Nephron progenitor cell (in vitro differentiated cells): Measurements from ENCODE around the gene RSPH4A.
"Not testable (repeated sequence)": the region's sequence is repeated elsewhere in the genome, so short reads cannot be mapped to it uniquely, and the experiment has no call there.

Experiments
- DNase-seq: peaks from one replicate; pipeline ENCODE4 v3.0.0; 2021
- H3K27ac Mint-ChIP-seq: 2 replicates; pipeline ENCODE4 v1.8.0; 2021; ENCODE audit warnings: mild to moderate bottlenecking, moderate library complexity, mixed read lengths
- H3K27me3 Mint-ChIP-seq: 2 replicates; pipeline ENCODE4 v1.8.0; 2021; ENCODE audit warnings: mild to moderate bottlenecking, low read depth, mixed read lengths; ENCODE audit not compliant: poor library complexity
- H3K36me3 Mint-ChIP-seq: 2 replicates; pipeline ENCODE4 v1.8.0; 2021; ENCODE audit warnings: low read depth, mixed read lengths
- H3K4me1 Mint-ChIP-seq: 2 replicates; pipeline ENCODE4 v1.8.0; 2021; ENCODE audit warnings: mixed read lengths
- H3K4me3 Mint-ChIP-seq: 2 replicates; pipeline ENCODE4 v1.8.0; 2021; ENCODE audit warnings: mild to moderate bottlenecking, moderate library complexity, mixed read lengths
- H3K9me3 Mint-ChIP-seq: 2 replicates; pipeline ENCODE4 v1.8.0; 2021; ENCODE audit warnings: mild to moderate bottlenecking, moderate library complexity, mixed read lengths
- TF ChIP-seq, protein P1 (sequence below): fragments of 200-600 bp; sonication (generic); IDR thresholded peaks from 2 replicates; pipeline ENCODE4 v1.5.0; 2021; ENCODE audit warnings: antibody characterized with exemption

RSPH4A gene

DNA sequence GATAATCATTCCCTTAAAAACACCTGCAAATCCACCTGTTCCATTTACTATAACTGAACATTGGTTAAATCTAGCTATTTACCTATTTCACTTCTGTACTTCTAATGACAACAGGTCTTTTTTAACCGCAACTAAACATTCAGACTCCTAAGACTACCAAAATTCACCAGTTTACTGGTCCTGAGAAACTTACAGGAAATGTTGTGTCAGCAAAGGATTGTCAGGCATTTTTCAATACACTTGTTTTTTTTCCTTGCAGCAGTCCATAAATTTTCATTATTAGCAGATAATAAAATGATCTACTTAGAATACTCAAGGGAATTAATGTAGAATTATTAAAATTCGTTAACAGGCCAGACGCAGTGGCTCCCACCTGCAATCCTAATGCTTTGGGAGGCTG lies 47.0 kb downstream of the RSPH4A start:
- H3K4me3 Mint-ChIP-seq: no peak overlapping the region
- DNase-seq: no peak
- H3K27me3 Mint-ChIP-seq: no peaks in the 10 kb centered on the region
- H3K36me3 Mint-ChIP-seq: peaks cover 12% of the 10 kb centered on the region
- H3K4me1 Mint-ChIP-seq: peaks cover 35% of the 10 kb centered on the region
- no peaks in the 10 kb centered on the region for H3K9me3 Mint-ChIP-seq
- TF ChIP-seq, protein P1, sequence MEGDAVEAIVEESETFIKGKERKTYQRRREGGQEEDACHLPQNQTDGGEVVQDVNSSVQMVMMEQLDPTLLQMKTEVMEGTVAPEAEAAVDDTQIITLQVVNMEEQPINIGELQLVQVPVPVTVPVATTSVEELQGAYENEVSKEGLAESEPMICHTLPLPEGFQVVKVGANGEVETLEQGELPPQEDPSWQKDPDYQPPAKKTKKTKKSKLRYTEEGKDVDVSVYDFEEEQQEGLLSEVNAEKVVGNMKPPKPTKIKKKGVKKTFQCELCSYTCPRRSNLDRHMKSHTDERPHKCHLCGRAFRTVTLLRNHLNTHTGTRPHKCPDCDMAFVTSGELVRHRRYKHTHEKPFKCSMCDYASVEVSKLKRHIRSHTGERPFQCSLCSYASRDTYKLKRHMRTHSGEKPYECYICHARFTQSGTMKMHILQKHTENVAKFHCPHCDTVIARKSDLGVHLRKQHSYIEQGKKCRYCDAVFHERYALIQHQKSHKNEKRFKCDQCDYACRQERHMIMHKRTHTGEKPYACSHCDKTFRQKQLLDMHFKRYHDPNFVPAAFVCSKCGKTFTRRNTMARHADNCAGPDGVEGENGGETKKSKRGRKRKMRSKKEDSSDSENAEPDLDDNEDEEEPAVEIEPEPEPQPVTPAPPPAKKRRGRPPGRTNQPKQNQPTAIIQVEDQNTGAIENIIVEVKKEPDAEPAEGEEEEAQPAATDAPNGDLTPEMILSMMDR: no peak
- H3K27ac Mint-ChIP-seq: no peak overlapping the region

- not testable (repeated sequence) for H3K27me3 Mint-ChIP-seq, DNase-seq, H3K27ac Mint-ChIP-seq, H3K4me3 Mint-ChIP-seq, H3K9me3 Mint-ChIP-seq
- H3K36me3 Mint-ChIP-seq: peaks cover 12% of the 10 kb centered on the region
- peaks cover 35% of the 10 kb centered on the region for H3K4me1 Mint-ChIP-seq
These were observed 47.9 kb downstream of the RSPH4A start for GRCh38 chr6:116664169-116664568.

- Mint-ChIP-seq H3K4me1 (peaks cover 35% of the 10 kb centered on the region), H3K4me3 (peak overlapping the region; percentile 62), H3K9me3 (no peaks in the 10 kb centered on the region), H3K36me3 (peaks cover 4% of the 10 kb centered on the region), H3K27ac (peak overlapping the region; percentile 20), H3K27me3 (no peaks in the 10 kb centered on the region)
- TF ChIP-seq, protein P1: no peak
- no peak for DNase-seq
These were observed 49.2 kb downstream of the RSPH4A start for GRCh38 chr6:116665464-116665863.

GRCh38 chr6:116666869-116667268 lies 50.6 kb downstream of the RSPH4A start:
- Mint-ChIP-seq H3K9me3 (no peaks in the 10 kb centered on the region), H3K27me3 (peaks cover 7% of the 10 kb centered on the region), H3K4me1 (peaks cover 35% of the 10 kb centered on the region), H3K4me3 (peak overlapping the region; percentile 98), H3K27ac (no peak overlapping the region), H3K36me3 (peaks cover 4% of the 10 kb centered on the region)
- DNase-seq: no peak
- TF ChIP-seq, protein P1: no peak

DNA sequence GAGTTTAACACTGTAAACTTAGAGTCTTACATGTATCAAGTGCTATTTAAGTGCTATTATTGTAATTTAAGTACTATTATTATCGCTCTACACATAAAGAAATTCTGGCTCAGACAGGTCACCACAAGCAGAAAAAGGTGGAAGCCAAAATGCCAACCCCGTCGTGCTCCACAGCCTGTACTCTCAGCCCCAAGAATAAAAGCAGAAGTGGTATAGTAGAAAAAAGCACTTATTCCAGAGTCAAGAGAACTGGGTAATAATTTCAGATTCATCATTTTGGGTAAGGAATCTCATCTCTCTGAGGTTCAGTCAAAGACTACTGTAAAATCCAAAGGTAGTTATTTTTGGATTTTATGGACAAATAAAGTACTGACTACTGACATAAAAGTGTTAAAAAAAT lies 51.3 kb downstream of the RSPH4A start:
- Mint-ChIP-seq H3K27me3 (peaks cover 12% of the 10 kb centered on the region), H3K27ac (no peak overlapping the region), H3K36me3 (peaks cover 4% of the 10 kb centered on the region), H3K4me3 (peak overlapping the region; percentile 98), H3K4me1 (peaks cover 35% of the 10 kb centered on the region), H3K9me3 (no peaks in the 10 kb centered on the region)
- TF ChIP-seq, protein P1: no peak
- DNase-seq: no peak

DNA sequence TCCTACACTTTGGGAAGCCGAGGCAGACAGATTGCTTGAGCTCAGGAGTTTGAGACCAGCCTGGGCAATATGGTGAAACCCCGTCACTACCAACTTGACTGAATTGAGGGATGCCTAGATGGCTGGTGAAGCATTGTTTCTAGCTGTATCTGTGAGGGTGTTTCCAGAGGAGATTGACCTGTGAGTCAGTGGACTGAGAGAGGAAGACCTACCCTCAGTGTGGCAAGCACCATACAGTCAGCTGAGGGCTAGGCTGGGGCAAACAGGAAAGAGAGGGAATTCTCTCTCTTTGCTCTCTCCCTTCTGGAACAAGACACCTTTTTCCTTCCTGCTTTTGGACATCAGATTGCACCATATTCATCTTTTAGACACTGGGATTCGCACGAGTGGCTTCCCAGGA lies 56.0 kb downstream of the RSPH4A start:
- no peaks in the 10 kb centered on the region for H3K36me3 Mint-ChIP-seq
- peaks cover 10% of the 10 kb centered on the region for H3K4me1 Mint-ChIP-seq
- peaks cover 4% of the 10 kb centered on the region for H3K9me3 Mint-ChIP-seq
- H3K4me3 Mint-ChIP-seq: no peak overlapping the region
- H3K27ac Mint-ChIP-seq: no peak overlapping the region
- TF ChIP-seq, protein P1: no peak
- DNase-seq: no peak
- H3K27me3 Mint-ChIP-seq: peaks cover 32% of the 10 kb centered on the region
